Thyroid gland (tissue), 4 donors: Measurements from ENCODE around the gene MAD1L1.

Source experiments
- POLR2A ChIP-seq, 2 donors: fragments of 450-650 bp; IDR thresholded peaks; one replicate each; pipeline ENCODE4 v1.6.1; 2017; ENCODE audit warnings: antibody characterized with exemption in 2 of 2, mild to moderate bottlenecking in 2 of 2, moderate library complexity in 1 of 2
- TF ChIP-seq, protein P1 (sequence below), 6 experiments: fragments of 200-600 bp in 3 of 6; fragments of 450-650 bp in 3 of 6; sonication (generic) in 3 of 6; IDR thresholded peaks; one replicate each; pipeline ENCODE4 v1.5.1; 2016 to 2019; ENCODE audit warnings: antibody characterized with exemption in 6 of 6, mild to moderate bottlenecking in 2 of 6, inconsistent platforms in 1 of 6, moderate library complexity in 1 of 6

- TF ChIP-seq, protein P1, sequence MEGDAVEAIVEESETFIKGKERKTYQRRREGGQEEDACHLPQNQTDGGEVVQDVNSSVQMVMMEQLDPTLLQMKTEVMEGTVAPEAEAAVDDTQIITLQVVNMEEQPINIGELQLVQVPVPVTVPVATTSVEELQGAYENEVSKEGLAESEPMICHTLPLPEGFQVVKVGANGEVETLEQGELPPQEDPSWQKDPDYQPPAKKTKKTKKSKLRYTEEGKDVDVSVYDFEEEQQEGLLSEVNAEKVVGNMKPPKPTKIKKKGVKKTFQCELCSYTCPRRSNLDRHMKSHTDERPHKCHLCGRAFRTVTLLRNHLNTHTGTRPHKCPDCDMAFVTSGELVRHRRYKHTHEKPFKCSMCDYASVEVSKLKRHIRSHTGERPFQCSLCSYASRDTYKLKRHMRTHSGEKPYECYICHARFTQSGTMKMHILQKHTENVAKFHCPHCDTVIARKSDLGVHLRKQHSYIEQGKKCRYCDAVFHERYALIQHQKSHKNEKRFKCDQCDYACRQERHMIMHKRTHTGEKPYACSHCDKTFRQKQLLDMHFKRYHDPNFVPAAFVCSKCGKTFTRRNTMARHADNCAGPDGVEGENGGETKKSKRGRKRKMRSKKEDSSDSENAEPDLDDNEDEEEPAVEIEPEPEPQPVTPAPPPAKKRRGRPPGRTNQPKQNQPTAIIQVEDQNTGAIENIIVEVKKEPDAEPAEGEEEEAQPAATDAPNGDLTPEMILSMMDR (IDR thresholded peaks at IDR 0.05) = no peak
- no peak for TF ChIP-seq POLR2A (IDR thresholded peaks at IDR 0.05)
Observed at GRCh38 chr7:1952169-1952760, 280.5 kb downstream of the MAD1L1 start.
